Keratinocyte (primary cell): ENCODE data around the gene GUCY1A1. TPM values are rescaled to one million over a fixed set of nuclear protein-coding genes. Genes with fewer than 3 reads are reported as not detected.

Source experiments
- DNase-seq: peaks from one replicate; pipeline ENCODE4 v3.0.0-alpha.2; 2011; ENCODE audit warnings: low read depth, missing footprints, low spot score
- FAIRE-seq: peaks from 2 replicates; lab custom pipeline; 2011; peaks lifted over from hg19 to GRCh38; lab: Jason Lieb, UNC
- H2AFZ ChIP-seq: 2 replicates; pipeline ENCODE4 v1.6.0; 2012; ENCODE audit warnings: low read length, control low read depth, inconsistent platforms; ENCODE audit not compliant: control insufficient read depth
- H3K27ac ChIP-seq: 2 replicates; pipeline ENCODE4 v1.5.1; 2011; ENCODE audit warnings: low read length; ENCODE audit not compliant: control insufficient read depth, insufficient read depth
- H3K27me3 ChIP-seq: 3 replicates; pipeline ENCODE4 v1.6.0; 2011; ENCODE audit warnings: low read length; ENCODE audit not compliant: control insufficient read depth, insufficient read depth; ENCODE audit errors: extremely low read depth
- H3K36me3 ChIP-seq, 2 experiments: 2 replicates in 1 of 2; 3 replicates in 1 of 2; pipeline ENCODE4 v1.5.1; 2011; ENCODE audit warnings: low read length in 2 of 2, mild to moderate bottlenecking in 1 of 2; ENCODE audit not compliant: control insufficient read depth in 2 of 2, insufficient read depth in 2 of 2; ENCODE audit errors: extremely low read depth in 1 of 2
- H3K4me1 ChIP-seq: 3 replicates; pipeline ENCODE4 v1.5.1; 2011; ENCODE audit warnings: low read length; ENCODE audit not compliant: control insufficient read depth, insufficient read depth; ENCODE audit errors: extremely low read depth
- H3K4me2 ChIP-seq: 3 replicates; pipeline ENCODE4 v1.6.0; 2011; ENCODE audit warnings: low read depth, low read length; ENCODE audit not compliant: control insufficient read depth, insufficient read depth; ENCODE audit errors: extremely low read depth
- H3K4me3 ChIP-seq, 3 experiments: fragments of 200-600 bp in 1 of 3; sonication (generic) in 1 of 3; 2 replicates in 2 of 3; 3 replicates in 1 of 3; pipeline ENCODE4 v1.5.1; 2011 to 2016; ENCODE audit warnings: low read length in 3 of 3, mild to moderate bottlenecking in 3 of 3, control low read depth in 2 of 3, inconsistent platforms in 1 of 3, low read depth in 1 of 3, mixed read lengths in 1 of 3, mixed run types in 1 of 3, moderate library complexity in 1 of 3; ENCODE audit not compliant: control insufficient read depth in 2 of 3, insufficient read depth in 2 of 3; ENCODE audit errors: extremely low read depth in 1 of 3
- H3K79me2 ChIP-seq: 2 replicates; pipeline ENCODE4 v1.6.0; 2012; ENCODE audit warnings: low read length; ENCODE audit not compliant: control insufficient read depth, insufficient read depth
- H3K9ac ChIP-seq: 3 replicates; pipeline ENCODE4 v1.6.0; 2011; ENCODE audit warnings: low read length; ENCODE audit not compliant: control insufficient read depth, insufficient read depth; ENCODE audit errors: extremely low read depth
- H3K9me1 ChIP-seq: 3 replicates; pipeline ENCODE4 v1.6.0; 2011; ENCODE audit warnings: low read length; ENCODE audit not compliant: control insufficient read depth, insufficient read depth; ENCODE audit errors: extremely low read depth
- H3K9me3 ChIP-seq: 2 replicates; pipeline ENCODE4 v1.5.1; 2012; ENCODE audit warnings: low read depth, low read length; ENCODE audit not compliant: control insufficient read depth
- H4K20me1 ChIP-seq: 3 replicates; pipeline ENCODE4 v1.6.0; 2011; ENCODE audit warnings: low read length; ENCODE audit not compliant: control insufficient read depth, insufficient read depth; ENCODE audit errors: extremely low read depth
- CTCF ChIP-seq, 3 experiments: IDR thresholded peaks in 1 of 3; conservative IDR thresholded peaks in 1 of 3; optimal IDR thresholded peaks in 1 of 3; 2 replicates in 2 of 3; 3 replicates in 1 of 3; pipeline versions ENCODE3 to v1.5.1; 2011; ENCODE audit warnings: low read length in 3 of 3, mild to moderate bottlenecking in 3 of 3, moderate library complexity in 2 of 3, control low read depth in 1 of 3, inconsistent platforms in 1 of 3; ENCODE audit not compliant: insufficient read depth in 2 of 3; ENCODE audit errors: extremely low read depth in 1 of 3
- EZH2 ChIP-seq: IDR thresholded peaks from one replicate; pipeline ENCODE4 v1.6.1; 2012; ENCODE audit warnings: inconsistent platforms, mild to moderate bottlenecking, low read length, moderate library complexity
- dilution Hi-C: fragments of 300-500 bp; cut with MboI; formaldehyde crosslinking; loops from one replicate; pipeline ENCODE4 v1.7.0; 2020; ENCODE audit warnings: low sequenced_read_pairs; ENCODE audit not compliant: extremely low pct_ligation_motif_present
- polyA plus RNA-seq, 5 experiments: library from polyadenylated mRNA; depleted of rRNA in 3 of 5; stranded (reverse) in 3 of 5; stranded (forward) in 1 of 5; unstranded in 1 of 5; fragments of >200 nt; gene quantifications; 1 replicate in 1 of 5; 2 replicates in 3 of 5; 3 replicates in 1 of 5; pipeline versions ENCODE4 v1.2.1 to v1.2.3, GENCODE V29; 2011 to 2012; ENCODE audit warnings: missing spikeins in 2 of 5, low read depth in 1 of 5, low replicate concordance in 1 of 5

The GUCY1A1 gene
- polyA plus RNA-seq, 1 donor (not counting 4 experiments of a cell fraction or from before 2014, with no cell fraction given) = 0.05 TPM

GRCh38 chr4:155681886-155682285 lies 15.2 kb downstream of the GUCY1A1 start:
- Histone ChIP-seq H3K4me1 (no peaks in the 10 kb centered on the region), H4K20me1 (no peaks in the 10 kb centered on the region), H3K9me3 (no peaks in the 10 kb centered on the region), H2AFZ (no peak overlapping the region), H3K36me3 (no peaks in the 10 kb centered on the region), H3K4me2 (no peak overlapping the region), H3K9me1 (no peaks in the 10 kb centered on the region), H3K79me2 (no peaks in the 10 kb centered on the region), H3K4me3 (no peak overlapping the region), H3K27ac (no peak overlapping the region), H3K9ac (no peak overlapping the region), H3K27me3 (no peaks in the 10 kb centered on the region)
- dilution Hi-C loops = no loop called here
- DNase-seq (no peak), FAIRE-seq (no peak)
- TF ChIP-seq CTCF (optimal IDR thresholded peaks at IDR 0.05 in 1 of 3, IDR thresholded peaks at IDR 0.05 in 1 of 3, conservative IDR thresholded peaks at IDR 0.05 in 1 of 3; ENCODE audit: extremely low read depth in 1 of 3, insufficient read depth in 2 of 3, low read length in 3 of 3) (no peak), EZH2 (no peak)

DNA sequence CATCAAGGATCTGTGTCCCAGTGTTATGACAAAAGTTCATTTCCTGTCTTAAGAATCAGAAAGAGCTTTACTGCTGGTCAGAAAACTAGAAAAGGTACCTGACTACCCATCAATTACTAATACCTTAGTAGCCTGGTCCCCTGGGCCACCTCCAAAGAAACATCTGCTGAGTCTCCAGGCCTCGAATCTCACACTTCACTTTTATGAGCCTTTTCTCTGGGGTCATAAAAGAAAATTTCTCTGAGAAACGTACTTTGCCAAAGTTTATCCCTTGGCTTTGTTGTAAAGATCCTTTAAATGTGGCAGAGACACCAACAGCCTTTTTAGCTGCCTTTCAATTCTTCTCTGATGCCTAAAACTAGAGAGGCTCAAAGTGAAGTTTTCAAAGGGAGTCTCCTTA lies 17.8 kb downstream of the GUCY1A1 start:
- Histone ChIP-seq H3K4me1 (no peaks in the 10 kb centered on the region), H3K4me2 (no peak overlapping the region), H3K9me1 (no peaks in the 10 kb centered on the region), H3K36me3 (no peaks in the 10 kb centered on the region), H4K20me1 (no peaks in the 10 kb centered on the region), H2AFZ (no peak overlapping the region), H3K79me2 (no peaks in the 10 kb centered on the region), H3K27ac (no peak overlapping the region), H3K4me3 (no peak overlapping the region), H3K9me3 (no peaks in the 10 kb centered on the region), H3K9ac (no peak overlapping the region), H3K27me3 (no peaks in the 10 kb centered on the region)
- FAIRE-seq (no peak), DNase-seq (no peak)
- TF ChIP-seq EZH2 = no peak
- no peak for TF ChIP-seq CTCF (optimal IDR thresholded peaks at IDR 0.05 in 1 of 3, IDR thresholded peaks at IDR 0.05 in 1 of 3, conservative IDR thresholded peaks at IDR 0.05 in 1 of 3; ENCODE audit: extremely low read depth in 1 of 3, insufficient read depth in 2 of 3, low read length in 3 of 3)
- dilution Hi-C loops = no loop called here
